Endothelial cell of umbilical vein (primary cell): ENCODE measurements around the gene BTBD8. TPM values are rescaled to one million over a fixed set of nuclear protein-coding genes. Genes with fewer than 3 reads are reported as not detected.

Experiments used
- BruUV-seq: library from RNA; stranded (reverse); fragments of 400-500 nt; replicated peaks from 2 replicates; lab custom pipeline; 2021; lab: Mats Ljungman, UMichigan
- CTCF ChIA-PET: fragments of 300-600, 350-600 bp; sonication (Branson Sonifier 250); formaldehyde crosslinking; loops from one replicate; lab custom pipeline; 2021; ENCODE audit warnings: antibody characterized with exemption, inconsistent platforms; lab: Charles Lee
- POLR2A ChIA-PET: fragments of 300-600, 350-600 bp; sonication (Branson Sonifier 250); formaldehyde crosslinking; loops from one replicate; lab custom pipeline; 2021; ENCODE audit warnings: antibody characterized with exemption, inconsistent platforms; lab: Charles Lee
- DNase-seq: peaks from one replicate; pipeline ENCODE4 v3.0.0-alpha.2; 2011; ENCODE audit warnings: low read depth, low spot score
- FAIRE-seq: peaks from 2 replicates; lab custom pipeline; 2011; peaks lifted over from hg19 to GRCh38; lab: Jason Lieb, UNC
- H2AFZ ChIP-seq: 2 replicates; pipeline ENCODE4 v1.6.0; 2012; ENCODE audit warnings: low read depth, low read length, control low read depth, inconsistent platforms
- H3K27ac ChIP-seq: 2 replicates; pipeline ENCODE4 v1.5.1; 2011; ENCODE audit warnings: low read depth, mild to moderate bottlenecking, control low read depth, low read length, moderate library complexity; ENCODE audit not compliant: insufficient read depth
- H3K27me3 ChIP-seq, 2 experiments: 2 replicates each; pipeline versions ENCODE4 v1.6.0 to v1.6.1; 2011; ENCODE audit warnings: low read length in 2 of 2, mixed read lengths in 1 of 2; ENCODE audit not compliant: control insufficient read depth in 2 of 2, insufficient read depth in 2 of 2
- H3K36me3 ChIP-seq, 2 experiments: 2 replicates in 1 of 2; 3 replicates in 1 of 2; pipeline ENCODE4 v1.5.1; 2011; ENCODE audit warnings: low read length in 2 of 2, mild to moderate bottlenecking in 1 of 2, moderate library complexity in 1 of 2; ENCODE audit not compliant: control insufficient read depth in 2 of 2, insufficient read depth in 2 of 2; ENCODE audit errors: extremely low read depth in 1 of 2
- H3K4me1 ChIP-seq: 3 replicates; pipeline ENCODE4 v1.5.1; 2011; ENCODE audit warnings: mild to moderate bottlenecking, low read length; ENCODE audit not compliant: control insufficient read depth, insufficient read depth; ENCODE audit errors: extremely low read depth
- H3K4me2 ChIP-seq: 2 replicates; pipeline ENCODE4 v1.6.1; 2011; ENCODE audit warnings: low read length, control low read depth, mixed read lengths; ENCODE audit not compliant: insufficient read depth
- H3K4me3 ChIP-seq, 3 experiments: fragments of 200-600 bp in 1 of 3; sonication (generic), shearing (Covaris generic) in 1 of 3; replicated peaks in 1 of 3; 2 replicates each; pipeline ENCODE4 v1.5.1; 2011 to 2016; ENCODE audit warnings: control low read depth in 3 of 3, low read length in 3 of 3, mild to moderate bottlenecking in 2 of 3, inconsistent platforms in 1 of 3, low read depth in 1 of 3, moderate library complexity in 1 of 3; ENCODE audit not compliant: insufficient read depth in 1 of 3
- H3K79me2 ChIP-seq: 2 replicates; pipeline ENCODE4 v1.6.0; 2012; ENCODE audit warnings: low read length, inconsistent platforms; ENCODE audit not compliant: control insufficient read depth, insufficient read depth
- H3K9ac ChIP-seq: replicated peaks from 2 replicates; pipeline ENCODE3; 2011; ENCODE audit warnings: low read length, control low read depth; ENCODE audit not compliant: insufficient read depth; ENCODE audit errors: extremely low read depth
- H3K9me1 ChIP-seq: replicated peaks from 3 replicates; pipeline ENCODE4 v1.6.0; 2011; ENCODE audit warnings: mild to moderate bottlenecking, low read length; ENCODE audit not compliant: control insufficient read depth, insufficient read depth; ENCODE audit errors: extremely low read depth
- H3K9me3 ChIP-seq: replicated peaks from 2 replicates; pipeline ENCODE4 v1.5.1; 2012; ENCODE audit warnings: low read length, inconsistent platforms; ENCODE audit not compliant: control insufficient read depth, insufficient read depth
- H4K20me1 ChIP-seq: replicated peaks from 2 replicates; pipeline ENCODE3; 2011; ENCODE audit warnings: mild to moderate bottlenecking, low read length; ENCODE audit not compliant: control insufficient read depth, insufficient read depth; ENCODE audit errors: extremely low read depth
- CTCF ChIP-seq, 2 donors: IDR thresholded peaks; 1 replicate in 1 of 2; 2 replicates in 1 of 2; pipeline ENCODE4 v1.5.1; 2011; ENCODE audit warnings: low read length in 2 of 2, mild to moderate bottlenecking in 2 of 2, moderate library complexity in 2 of 2, control low read depth in 1 of 2, inconsistent platforms in 1 of 2, low read depth in 1 of 2; ENCODE audit not compliant: insufficient read depth in 1 of 2; ENCODE audit errors: extremely low read depth in 1 of 2
- EZH2 ChIP-seq: IDR thresholded peaks from 2 replicates; pipeline ENCODE4 v1.6.1; 2012; ENCODE audit warnings: borderline replicate concordance, low read depth, mild to moderate bottlenecking, moderate library complexity, low read length, inconsistent platforms; ENCODE audit not compliant: severe bottlenecking
- FOS ChIP-seq: IDR thresholded peaks from 2 replicates; pipeline ENCODE4 v1.6.1; 2011; ENCODE audit warnings: mild to moderate bottlenecking, low read length, moderate library complexity, borderline replicate concordance; ENCODE audit not compliant: insufficient read depth
- GATA2 ChIP-seq: IDR thresholded peaks from 2 replicates; pipeline ENCODE4 v1.7.0; 2011; ENCODE audit warnings: low read depth, mild to moderate bottlenecking, moderate library complexity, mixed read lengths, low read length; ENCODE audit not compliant: insufficient read length, insufficient read depth
- JUN ChIP-seq: IDR thresholded peaks from 2 replicates; pipeline ENCODE4 v1.6.1; 2011; ENCODE audit warnings: borderline replicate concordance, low read depth; ENCODE audit not compliant: insufficient read length, insufficient read depth
- MAX ChIP-seq: IDR thresholded peaks from 2 replicates; pipeline ENCODE4 v1.6.1; 2011; ENCODE audit not compliant: insufficient read depth, insufficient read length
- MYC ChIP-seq: IDR thresholded peaks from one replicate; pipeline ENCODE4 v1.6.1; 2011; ENCODE audit warnings: mild to moderate bottlenecking, low read depth, low read length
- POLR2A ChIP-seq: IDR thresholded peaks from 2 replicates; pipeline ENCODE4 v1.6.1; 2012; ENCODE audit warnings: low read depth, mild to moderate bottlenecking, control low read depth, low read length
- POLR2AphosphoS5 ChIP-seq: IDR thresholded peaks from 2 replicates; pipeline ENCODE4 v1.6.1; 2012; ENCODE audit warnings: low read depth, mild to moderate bottlenecking, control low read depth, low read length, moderate library complexity; ENCODE audit not compliant: insufficient read depth
- dilution Hi-C: fragments of 300-500 bp; cut with MboI; formaldehyde crosslinking; loops from one replicate; pipeline ENCODE4 v1.15.0; 2019; ENCODE audit warnings: low sequenced_read_pairs; ENCODE audit not compliant: extremely low pct_ligation_motif_present
- intact Hi-C: fragments of 100-400 bp; cut with micrococcal nuclease; formaldehyde crosslinking; loops from one replicate; pipeline ENCODE4 v1.10.0; 2022
- polyA plus RNA-seq, 4 experiments: library from polyadenylated mRNA; depleted of rRNA in 3 of 4; stranded (reverse) in 3 of 4; unstranded in 1 of 4; fragments of >200 nt; gene quantifications; 2 replicates each; pipeline versions ENCODE4 v1.2.1 to v1.2.3, GENCODE V29; 2011 to 2012; ENCODE audit warnings: missing spikeins in 1 of 4
- total RNA-seq: library from RNA; stranded (reverse); gene quantifications from 2 replicates; pipeline ENCODE4 v1.2.3, GENCODE V29; 2021

The BTBD8 gene
- total and polyA plus RNA-seq, 2 donors (not counting 3 experiments of a cell fraction or from before 2014, with no cell fraction given), result 0.36 to 1.7 TPM

GRCh38 chr1:92210701-92211100 is 130.6 kb downstream of the BTBD8 start:
- Histone ChIP-seq H4K20me1 (no peaks in the 10 kb centered on the region), H3K36me3 (no peaks in the 10 kb centered on the region), H2AFZ (no peak overlapping the region), H3K9me3 (no peaks in the 10 kb centered on the region), H3K9me1 (no peaks in the 10 kb centered on the region), H3K79me2 (no peaks in the 10 kb centered on the region), H3K4me2 (no peak overlapping the region), H3K27me3 (peaks cover 0 to 2% of the 10 kb centered on the region in 2 experiments), H3K27ac (no peak overlapping the region), H3K4me3 (no peak overlapping the region), H3K4me1 (no peaks in the 10 kb centered on the region), H3K9ac (no peak overlapping the region)
- no TSS peak for BruUV-seq
- no peak for FAIRE-seq
- TF ChIP-seq CTCF (IDR thresholded peaks at IDR 0.05; ENCODE audit: extremely low read depth in 1 of 2, insufficient read depth in 1 of 2, low read depth in 1 of 2, low read length in 2 of 2), result no peak
- TF ChIP-seq JUN, result no peak
- TF ChIP-seq MAX, result no peak
- no peak for TF ChIP-seq FOS
- no peak for DNase-seq
- ChIA-PET POLR2A (no interaction called here), CTCF (interaction anchor here (1.1 to 1.9 kb wide), 3 partner anchors 11 to 213 kb away, joined by 3 to 6 read pairs (median 5); no protein-coding TSS in a partner anchor)
- dilution Hi-C loops, result no loop called here
- intact Hi-C loops, result no loop called here

GRCh38 chr1:92211166-92211565 is 131.0 kb downstream of the BTBD8 start:
- no peaks in the 10 kb centered on the region for H4K20me1 ChIP-seq
- no peak overlapping the region for H3K27ac ChIP-seq
- H3K79me2 ChIP-seq, result no peaks in the 10 kb centered on the region
- dilution Hi-C loops, result no loop called here
- DNase-seq (no peak), FAIRE-seq (no peak)
- ChIA-PET POLR2A (no interaction called here), CTCF (interaction anchor here (1.1 to 1.9 kb wide), 3 partner anchors 10 to 213 kb away, joined by 3 to 6 read pairs (median 5); no protein-coding TSS in a partner anchor)
- TF ChIP-seq MYC, result no peak
- no peak for TF ChIP-seq POLR2A
- no peak for TF ChIP-seq MAX
- TF ChIP-seq CTCF (IDR thresholded peaks at IDR 0.05; ENCODE audit: extremely low read depth in 1 of 2, insufficient read depth in 1 of 2, low read depth in 1 of 2, low read length in 2 of 2), result no peak
- TF ChIP-seq EZH2, result no peak
- no peak for TF ChIP-seq POLR2AphosphoS5
- no peak for TF ChIP-seq JUN
- TF ChIP-seq FOS, result no peak
- no peak for TF ChIP-seq GATA2
- intact Hi-C loops, result no loop called here
- no peak overlapping the region for H3K4me3 ChIP-seq
- H3K27me3 ChIP-seq, result peaks cover 0 to 2% of the 10 kb centered on the region in 2 experiments
- no peak overlapping the region for H2AFZ ChIP-seq
- no peaks in the 10 kb centered on the region for H3K9me3 ChIP-seq
- no peaks in the 10 kb centered on the region for H3K9me1 ChIP-seq
- no peak overlapping the region for H3K9ac ChIP-seq
- no peak overlapping the region for H3K4me2 ChIP-seq
- BruUV-seq, result no TSS peak
- H3K4me1 ChIP-seq, result no peaks in the 10 kb centered on the region
- no peaks in the 10 kb centered on the region for H3K36me3 ChIP-seq
